SK-N-SH (cell line): ENCODE measurements around the gene ZCCHC3. TPM values are rescaled to one million over a fixed set of nuclear protein-coding genes. Genes with fewer than 3 reads are reported as not detected.
A peak's percentile ranks its signal among the peaks of the same experiment; 100 is the strongest.

Source experiments
- CTCF ChIA-PET: fragments of 300-600, 350-600 bp; formaldehyde crosslinking; extraction: SDS; loops from one replicate; lab custom pipeline; 2021; lab: Yijun Ruan, JAX
- POLR2A ChIA-PET: fragments of 350-600 bp; sonication (Branson Sonifier 250); formaldehyde crosslinking; extraction: SDS; loops from one replicate; lab custom pipeline; 2020; ENCODE audit warnings: antibody characterized with exemption, inconsistent platforms; lab: Yijun Ruan, JAX
- DNase-seq: peaks from one replicate; pipeline ENCODE4 v3.0.0; 2012
- H2AFZ ChIP-seq: fragments of 200-600 bp; sonication (generic); 2 replicates; pipeline ENCODE4 v1.8.1; 2016; ENCODE audit warnings: antibody characterized with exemption, mild to moderate bottlenecking, low read depth
- H3F3A ChIP-seq: fragments of 200-600 bp; sonication (generic); replicated peaks from 2 replicates; pipeline ENCODE3; 2016; ENCODE audit warnings: antibody characterized with exemption, mild to moderate bottlenecking; ENCODE audit not compliant: insufficient read depth
- H3K27ac ChIP-seq, 2 experiments: fragments of 200-500 bp in 1 of 2; fragments of 200-600 bp in 1 of 2; sonication (Bioruptor generic) in 1 of 2; sonication (generic), shearing (Covaris generic) in 1 of 2; 2 replicates each; pipeline versions ENCODE4 v1.5.1 to v1.6.1; 2014 to 2016; ENCODE audit warnings: low read depth in 2 of 2, inconsistent platforms in 1 of 2, low read length in 1 of 2, mild to moderate bottlenecking in 1 of 2, mixed read lengths in 1 of 2
- H3K27me3 ChIP-seq: fragments of 200-600 bp; sonication (generic), shearing (Covaris generic); 2 replicates; pipeline ENCODE4 v1.6.1; 2016; ENCODE audit warnings: mixed run types; ENCODE audit not compliant: insufficient read depth
- H3K36me3 ChIP-seq, 2 experiments: fragments of 200-500 bp in 1 of 2; fragments of 200-600 bp in 1 of 2; sonication (Bioruptor generic) in 1 of 2; sonication (generic) in 1 of 2; replicated peaks in 1 of 2; 2 replicates each; pipeline versions ENCODE3 to v1.5.1; 2014 to 2016; ENCODE audit warnings: low read length in 1 of 2, mild to moderate bottlenecking in 1 of 2; ENCODE audit not compliant: insufficient read depth in 2 of 2, control insufficient read depth in 1 of 2
- H3K4me1 ChIP-seq, 2 experiments: fragments of 200-500 bp in 1 of 2; fragments of 200-600 bp in 1 of 2; sonication (Bioruptor generic) in 1 of 2; sonication (generic), shearing (Covaris generic) in 1 of 2; 2 replicates each; pipeline versions ENCODE4 v1.5.1 to v1.6.1; 2014 to 2016; ENCODE audit warnings: low read depth in 1 of 2, low read length in 1 of 2, mixed run types in 1 of 2; ENCODE audit not compliant: insufficient read depth in 2 of 2, control insufficient read depth in 1 of 2
- H3K4me2 ChIP-seq: fragments of 200-600 bp; sonication (generic), shearing (Covaris generic); 2 replicates; pipeline ENCODE4 v1.6.1; 2017; ENCODE audit warnings: mixed run types
- H3K4me3 ChIP-seq, 2 experiments: fragments of 200-500 bp in 1 of 2; fragments of 200-600 bp in 1 of 2; sonication (Bioruptor generic) in 1 of 2; sonication (generic), shearing (Covaris generic) in 1 of 2; 2 replicates each; pipeline versions ENCODE4 v1.5.1 to v1.8.1; 2014 to 2016; ENCODE audit warnings: low read depth in 2 of 2, inconsistent platforms in 1 of 2, low read length in 1 of 2, mild to moderate bottlenecking in 1 of 2, mixed read lengths in 1 of 2, moderate library complexity in 1 of 2
- H3K79me2 ChIP-seq: fragments of 200-600 bp; sonication (generic); 2 replicates; pipeline ENCODE4 v1.8.1; 2017; ENCODE audit warnings: mild to moderate bottlenecking; ENCODE audit not compliant: insufficient read depth
- H3K9ac ChIP-seq: fragments of 200-600 bp; sonication (generic); 2 replicates; pipeline ENCODE4 v1.6.1; 2017; ENCODE audit warnings: mixed run types
- H3K9me2 ChIP-seq: fragments of 200-600 bp; sonication (generic); 2 replicates; pipeline ENCODE4 v1.6.1; 2017; ENCODE audit warnings: mixed run types
- H3K9me3 ChIP-seq: fragments of 200-600 bp; sonication (generic); 2 replicates; pipeline ENCODE4 v1.6.1; 2017; ENCODE audit warnings: mixed run types, mild to moderate bottlenecking, moderate library complexity
- H4K20me1 ChIP-seq: fragments of 200-600 bp; sonication (generic); 2 replicates; pipeline ENCODE4 v1.6.1; 2017; ENCODE audit warnings: mild to moderate bottlenecking, mixed run types; ENCODE audit not compliant: insufficient read depth
- ELF1 ChIP-seq: IDR thresholded peaks from 2 replicates; pipeline ENCODE4 v1.4.0; 2012
- EP300 ChIP-seq, 2 experiments: IDR thresholded peaks; 2 replicates each; pipeline versions ENCODE4 v1.4.0 to v1.6.1; 2012; ENCODE audit warnings: borderline replicate concordance in 1 of 2, low read depth in 1 of 2, low read length in 1 of 2
- GABPA ChIP-seq: IDR thresholded peaks from 2 replicates; pipeline ENCODE4 v1.4.0; 2012; ENCODE audit warnings: low read depth, mild to moderate bottlenecking
- JUND ChIP-seq: IDR thresholded peaks from 2 replicates; pipeline ENCODE4 v1.4.0; 2012
- MEF2A ChIP-seq: IDR thresholded peaks from 2 replicates; pipeline ENCODE4 v1.4.0; 2012; ENCODE audit warnings: low read depth, borderline replicate concordance
- MXI1 ChIP-seq: IDR thresholded peaks from 2 replicates; pipeline ENCODE4 v1.6.1; 2012; ENCODE audit warnings: mild to moderate bottlenecking, low read depth, low read length, improper control_type of control experiment
- NFIC ChIP-seq: IDR thresholded peaks from 2 replicates; pipeline ENCODE4 v1.4.0; 2012; ENCODE audit warnings: borderline replicate concordance
- POLR2AphosphoS5 ChIP-seq: IDR thresholded peaks from 2 replicates; pipeline ENCODE4 v1.6.1; 2012; ENCODE audit warnings: low read depth, low read length
- RFX5 ChIP-seq: IDR thresholded peaks from 2 replicates; pipeline ENCODE4 v1.6.1; 2012; ENCODE audit warnings: mild to moderate bottlenecking, improper control_type of control experiment, low read length
- TEAD4 ChIP-seq: IDR thresholded peaks from 2 replicates; pipeline ENCODE4 v1.4.0; 2012; ENCODE audit warnings: mild to moderate bottlenecking, borderline replicate concordance; ENCODE audit not compliant: insufficient read depth
- YY1 ChIP-seq: IDR thresholded peaks from 2 replicates; pipeline ENCODE4 v1.4.0; 2012; ENCODE audit warnings: low read depth, mild to moderate bottlenecking
- WGBS: methylation state at CpG from one replicate; pipeline ENCODE4 v1.1.6; 2017; ENCODE audit warnings: low lambda C conversion rate; 5-methylcytosine and 5-hydroxymethylcytosine counted together
- polyA plus RNA-seq, 3 experiments: library from polyadenylated mRNA; depleted of rRNA; stranded (reverse); fragments of >200 nt; gene quantifications; 2 replicates each; pipeline ENCODE4 v1.2.3, GENCODE V29; 2012
- TF ChIP-seq, protein P1 (sequence below): IDR thresholded peaks from 2 replicates; pipeline ENCODE4 v1.4.0; 2012; ENCODE audit warnings: low read depth
- TF ChIP-seq, protein P2 (sequence below): IDR thresholded peaks from 2 replicates; pipeline ENCODE4 v1.4.0; 2012; ENCODE audit warnings: low read depth, borderline replicate concordance
- TF ChIP-seq, protein P3 (sequence below): IDR thresholded peaks from 2 replicates; pipeline ENCODE4 v1.4.0; 2012; ENCODE audit warnings: low read depth, borderline replicate concordance

Gene ZCCHC3
- polyA plus RNA-seq, 1 of the 3 experiments (the other 2 are of a cell fraction) = 9.5 TPM

DNA sequence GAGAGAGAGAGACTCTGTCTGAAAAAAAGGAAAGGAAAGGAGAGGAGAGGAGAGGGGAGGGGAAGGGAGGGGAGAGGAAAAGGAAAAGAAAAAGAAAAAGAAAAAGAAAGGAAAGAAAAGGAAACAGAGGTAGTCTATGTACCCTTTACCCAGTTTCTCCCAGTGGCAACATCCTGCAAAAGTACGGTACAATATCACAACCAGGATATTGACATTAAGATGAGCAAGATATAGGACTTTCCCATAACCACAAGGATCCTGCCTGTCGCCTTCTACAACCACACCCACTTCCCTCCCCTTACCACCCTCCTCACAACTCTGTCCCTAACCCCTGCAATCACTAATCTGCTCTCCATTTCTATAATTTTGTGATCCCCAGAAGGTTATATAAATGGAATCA, 10.9 kb upstream of the ZCCHC3 start:
- 92% methylated on average over 2 of the region's 2 CpGs for WGBS
- POLR2A ChIA-PET = no interaction called here
- Histone ChIP-seq H3K79me2 (peaks cover 9% of the 10 kb centered on the region; the same call in 1 of the 2 replicates), H3K4me2 (no peak overlapping the region), H3K36me3 (no peaks in the 10 kb centered on the region), H3K4me3 (no peak overlapping the region), H3F3A (no peaks in the 10 kb centered on the region), H3K27me3 (no peaks in the 10 kb centered on the region), H3K9ac (no peak overlapping the region)
- DNase-seq = no peak
- TF ChIP-seq, protein P1, sequence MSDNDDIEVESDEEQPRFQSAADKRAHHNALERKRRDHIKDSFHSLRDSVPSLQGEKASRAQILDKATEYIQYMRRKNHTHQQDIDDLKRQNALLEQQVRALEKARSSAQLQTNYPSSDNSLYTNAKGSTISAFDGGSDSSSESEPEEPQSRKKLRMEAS = no peak
- no peak for TF ChIP-seq JUND
- TF ChIP-seq GABPA = no peak
- TF ChIP-seq TEAD4 = no peak
- TF ChIP-seq RFX5 = no peak
- no peak for TF ChIP-seq MEF2A
- no peak for TF ChIP-seq MXI1
- TF ChIP-seq, all 33 proteins: peak for 0
- no peak overlapping the region for H2AFZ ChIP-seq
- CTCF ChIA-PET = interaction anchor here (1.6 kb wide), 1 partner anchor 12 kb away, joined by 4 read pairs; no protein-coding TSS in a partner anchor
- no peak overlapping the region for H3K27ac ChIP-seq
- H3K9me3 ChIP-seq = no peaks in the 10 kb centered on the region
- H3K4me1 ChIP-seq = peaks cover 3 to 9% of the 10 kb centered on the region in 2 experiments; a peak in 3 of 4 replicates
- H3K9me2 ChIP-seq = no peaks in the 10 kb centered on the region
- H4K20me1 ChIP-seq = no peaks in the 10 kb centered on the region

DNA sequence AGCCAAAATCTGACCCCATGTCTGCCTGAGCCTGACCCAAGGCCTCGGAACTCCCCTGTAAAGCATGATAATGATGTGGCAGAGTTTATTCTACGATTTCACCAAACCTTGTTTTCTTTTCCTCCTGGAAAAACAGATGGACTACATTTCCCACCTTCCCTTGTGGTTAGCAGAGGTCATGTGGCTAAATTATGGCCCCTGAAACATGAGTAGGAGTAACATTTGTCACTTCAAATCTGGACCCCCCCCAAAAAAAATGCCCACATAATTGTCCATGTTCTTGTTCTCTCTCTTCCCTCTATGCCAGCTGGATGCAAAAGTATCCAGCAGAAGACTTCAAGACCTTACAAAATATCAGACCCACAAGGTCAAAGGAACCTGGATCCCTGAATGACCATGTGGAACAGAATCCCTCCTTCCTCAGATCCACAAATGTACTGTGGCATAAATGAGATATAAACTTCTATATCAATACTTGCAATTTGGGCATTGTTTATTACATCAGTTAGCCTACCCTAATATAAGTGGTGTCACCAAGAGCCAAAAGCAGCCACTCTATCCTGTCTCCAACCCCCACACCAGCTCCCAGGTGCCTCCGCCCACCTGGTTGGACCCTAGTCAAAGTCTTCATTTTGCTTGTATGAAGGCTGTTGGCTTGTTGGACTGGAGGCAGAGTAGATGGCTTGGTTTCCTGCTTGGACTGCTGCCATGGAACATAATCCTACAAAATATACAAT, 8.2 kb upstream of the ZCCHC3 start:
- Histone ChIP-seq H3F3A (no peaks in the 10 kb centered on the region), H3K27me3 (no peaks in the 10 kb centered on the region), H3K9me2 (no peaks in the 10 kb centered on the region), H3K9ac (no peak overlapping the region), H3K4me2 (peak overlapping the region; percentile 87), H3K4me3 (peak overlapping the region; percentile 79 to 84; a peak in 3 of 4 replicates), H3K27ac (no peak overlapping the region), H2AFZ (no peak overlapping the region), H3K36me3 (no peaks in the 10 kb centered on the region), H3K79me2 (peaks cover 9% of the 10 kb centered on the region; the same call in 1 of the 2 replicates), H4K20me1 (no peaks in the 10 kb centered on the region), H3K4me1 (peaks cover 3 to 10% of the 10 kb centered on the region in 2 experiments; a peak in 3 of 4 replicates), H3K9me3 (no peaks in the 10 kb centered on the region)
- no peak for DNase-seq
- TF ChIP-seq NFIC = no peak
- no peak for TF ChIP-seq EP300 (IDR thresholded peaks at IDR 0.05; ENCODE audit: borderline replicate concordance in 1 of 2, low read depth in 1 of 2, low read length in 1 of 2)
- TF ChIP-seq POLR2AphosphoS5 = no peak
- TF ChIP-seq, protein P2, sequence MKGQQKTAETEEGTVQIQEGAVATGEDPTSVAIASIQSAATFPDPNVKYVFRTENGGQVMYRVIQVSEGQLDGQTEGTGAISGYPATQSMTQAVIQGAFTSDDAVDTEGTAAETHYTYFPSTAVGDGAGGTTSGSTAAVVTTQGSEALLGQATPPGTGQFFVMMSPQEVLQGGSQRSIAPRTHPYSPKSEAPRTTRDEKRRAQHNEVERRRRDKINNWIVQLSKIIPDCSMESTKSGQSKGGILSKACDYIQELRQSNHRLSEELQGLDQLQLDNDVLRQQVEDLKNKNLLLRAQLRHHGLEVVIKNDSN = peak; percentile 36; the same call in 1 of the 2 replicates
- no peak for TF ChIP-seq YY1
- no peak for TF ChIP-seq ELF1
- TF ChIP-seq, protein P3, sequence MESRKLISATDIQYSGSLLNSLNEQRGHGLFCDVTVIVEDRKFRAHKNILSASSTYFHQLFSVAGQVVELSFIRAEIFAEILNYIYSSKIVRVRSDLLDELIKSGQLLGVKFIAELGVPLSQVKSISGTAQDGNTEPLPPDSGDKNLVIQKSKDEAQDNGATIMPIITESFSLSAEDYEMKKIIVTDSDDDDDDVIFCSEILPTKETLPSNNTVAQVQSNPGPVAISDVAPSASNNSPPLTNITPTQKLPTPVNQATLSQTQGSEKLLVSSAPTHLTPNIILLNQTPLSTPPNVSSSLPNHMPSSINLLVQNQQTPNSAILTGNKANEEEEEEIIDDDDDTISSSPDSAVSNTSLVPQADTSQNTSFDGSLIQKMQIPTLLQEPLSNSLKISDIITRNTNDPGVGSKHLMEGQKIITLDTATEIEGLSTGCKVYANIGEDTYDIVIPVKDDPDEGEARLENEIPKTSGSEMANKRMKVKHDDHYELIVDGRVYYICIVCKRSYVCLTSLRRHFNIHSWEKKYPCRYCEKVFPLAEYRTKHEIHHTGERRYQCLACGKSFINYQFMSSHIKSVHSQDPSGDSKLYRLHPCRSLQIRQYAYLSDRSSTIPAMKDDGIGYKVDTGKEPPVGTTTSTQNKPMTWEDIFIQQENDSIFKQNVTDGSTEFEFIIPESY = no peak
- WGBS = 84% methylated on average over 3 of the region's 3 CpGs
- ChIA-PET POLR2A (no interaction called here), CTCF (interaction anchor here (1.2 kb wide), 1 partner anchor 10 kb away, joined by 3 read pairs; no protein-coding TSS in a partner anchor)
